Measurements from ENCODE around the gene ALG2. TPM values are rescaled to one million over a fixed set of nuclear protein-coding genes. Genes with fewer than 3 reads are reported as not detected.

Gene ALG2
- total RNA-seq, 3 donors from 2014 or later (not counting 1 experiment from before 2014, with no cell fraction given), result 17.3 to 23.2 (median 20.7) TPM

DNA sequence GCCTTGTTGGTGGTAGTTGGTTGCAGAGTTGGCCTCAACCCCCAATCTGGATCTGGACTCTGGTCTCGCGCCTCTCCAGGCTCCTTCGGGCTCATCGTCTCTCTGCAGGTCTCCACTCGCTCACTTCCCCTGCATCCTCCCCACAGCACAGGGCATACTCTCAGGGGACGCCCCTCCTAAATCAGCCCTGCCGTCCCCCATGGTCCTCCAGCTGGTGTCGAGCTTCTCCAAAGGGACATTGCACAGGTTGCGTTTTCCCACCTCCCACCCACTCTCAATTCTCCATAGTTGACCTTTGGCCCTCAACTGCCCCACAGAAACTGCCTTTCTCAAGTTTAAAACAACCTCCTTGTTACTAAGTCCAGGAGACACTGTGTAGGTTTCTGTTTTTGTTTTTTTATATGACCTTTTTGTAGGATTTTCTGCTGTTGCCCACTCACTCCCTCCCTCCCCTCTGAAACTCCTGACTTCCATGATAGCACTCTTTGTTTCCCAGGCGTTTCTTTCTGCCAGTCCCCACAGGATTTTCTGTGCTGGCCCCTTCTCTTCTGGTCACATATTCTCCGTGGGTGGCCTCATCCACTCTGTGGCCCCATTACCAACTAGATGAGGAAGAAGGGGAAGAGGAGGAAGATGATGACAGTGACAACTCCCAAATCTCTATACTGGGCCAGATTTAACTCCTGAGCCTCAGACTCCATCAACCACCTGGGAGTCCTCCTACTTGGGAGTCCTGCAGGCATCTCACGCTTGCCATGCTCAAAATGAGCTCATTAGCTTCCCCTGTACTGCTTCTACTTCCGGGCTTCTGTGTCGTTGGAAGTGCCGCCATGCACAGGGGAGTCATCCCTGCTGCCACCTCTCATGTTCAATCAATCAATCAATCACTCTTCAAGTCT lies 50.3 kb downstream of the ALG2 start:
- H3K4me1 Mint-ChIP-seq, result peaks cover 8 to 11% of the 10 kb centered on the region in 2 donors
- H3K27ac ChIP-seq (ENCODE audit: low read length), result no peak overlapping the region
- peaks cover 6% of the 10 kb centered on the region for H3K4me1 ChIP-seq (ENCODE audit: control insufficient read depth, insufficient read depth, low read length)
- 95% methylated on average over 14 of the region's 15 CpGs for WGBS (ENCODE audit: insufficient coverage)
- H3K9me3 Mint-ChIP-seq, result no peaks in the 10 kb centered on the region
- no peaks in the 10 kb centered on the region for H3K36me3 ChIP-seq (ENCODE audit: control insufficient read depth, insufficient read depth, low read length)
- DNase-seq, result no peak
- H3K27me3 ChIP-seq (ENCODE audit: control insufficient read depth, insufficient read depth, low read length), result no peaks in the 10 kb centered on the region
- no peak overlapping the region for H3K27ac Mint-ChIP-seq
- intact Hi-C loops (cut with micrococcal nuclease), result no loop called here
- H3K4me3 ChIP-seq (ENCODE audit: low read length), result no peak overlapping the region
- H3K27me3 Mint-ChIP-seq (ENCODE audit: low read depth in 2 of 2), result peaks cover 0 to 6% of the 10 kb centered on the region in 2 donors
- no peak for TF ChIP-seq CTCF (IDR thresholded peaks at IDR 0.05)
- no peaks in the 10 kb centered on the region for H3K36me3 Mint-ChIP-seq
- no peak for ATAC-seq
- H3K9me3 ChIP-seq (ENCODE audit: control insufficient read depth, insufficient read depth, low read length), result no peaks in the 10 kb centered on the region
- H3K4me3 Mint-ChIP-seq, result no peak overlapping the region

DNA sequence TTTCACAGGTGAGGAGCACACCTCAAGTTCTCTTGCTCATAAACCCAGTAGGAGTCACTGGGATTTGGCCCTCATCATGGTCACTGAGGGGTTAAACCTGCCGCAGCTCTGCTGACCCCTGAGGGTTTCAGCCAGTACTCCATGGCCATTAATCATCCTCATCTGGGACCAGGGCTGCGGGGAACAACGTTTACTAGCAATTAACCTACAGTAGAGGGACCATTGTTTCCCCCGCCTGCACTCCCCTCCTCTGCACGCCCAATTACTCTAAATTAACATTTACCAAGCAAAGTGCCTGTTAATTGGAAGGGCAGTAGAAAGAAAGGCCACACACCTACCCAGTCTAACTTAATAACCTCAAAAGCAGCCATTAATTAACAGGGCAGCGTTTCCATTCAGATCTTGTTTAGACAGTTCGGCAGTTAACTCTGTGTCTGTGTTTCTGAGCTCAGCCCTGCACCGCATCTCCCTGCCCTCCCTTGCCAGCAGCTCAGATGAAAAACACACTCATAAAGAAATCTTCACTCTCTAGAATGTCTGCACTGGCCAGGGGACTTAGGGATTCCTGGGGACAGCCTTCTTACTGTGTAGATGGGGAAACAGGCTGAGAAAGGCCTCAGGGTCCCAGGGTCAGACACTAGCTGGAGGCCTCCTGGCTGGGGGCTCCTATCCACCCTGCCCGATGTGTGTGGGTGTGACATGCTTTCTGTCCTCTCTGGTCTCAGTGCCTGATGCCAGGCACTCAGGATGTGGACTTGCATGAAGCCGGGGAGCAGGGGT lies 51.6 kb downstream of the ALG2 start:
- intact Hi-C loops (cut with micrococcal nuclease), result no loop called here
- Mint-ChIP-seq H3K4me1 (peaks cover 8 to 11% of the 10 kb centered on the region in 2 donors), H3K9me3 (no peaks in the 10 kb centered on the region), H3K4me3 (no peak overlapping the region), H3K36me3 (no peaks in the 10 kb centered on the region), H3K27me3 (ENCODE audit: low read depth in 2 of 2) (peaks cover 0 to 6% of the 10 kb centered on the region in 2 donors), H3K27ac (no peak overlapping the region)
- no peaks in the 10 kb centered on the region for H3K36me3 ChIP-seq (ENCODE audit: control insufficient read depth, insufficient read depth, low read length)
- no peak for DNase-seq
- no peak overlapping the region for H3K4me3 ChIP-seq (ENCODE audit: low read length)
- no peak for ATAC-seq
- peaks cover 6% of the 10 kb centered on the region for H3K4me1 ChIP-seq (ENCODE audit: control insufficient read depth, insufficient read depth, low read length)
- no peak overlapping the region for H3K27ac ChIP-seq (ENCODE audit: low read length)
- no peak for TF ChIP-seq CTCF (IDR thresholded peaks at IDR 0.05)
- no peaks in the 10 kb centered on the region for H3K27me3 ChIP-seq (ENCODE audit: control insufficient read depth, insufficient read depth, low read length)
- WGBS (ENCODE audit: insufficient coverage), result 88% methylated on average over 10 of the region's 10 CpGs
- H3K9me3 ChIP-seq (ENCODE audit: control insufficient read depth, insufficient read depth, low read length), result no peaks in the 10 kb centered on the region

- Mint-ChIP-seq H3K4me1 (peaks cover 8 to 11% of the 10 kb centered on the region in 2 donors), H3K36me3 (no peaks in the 10 kb centered on the region), H3K27me3 (ENCODE audit: low read depth in 2 of 2) (peaks cover 0 to 6% of the 10 kb centered on the region in 2 donors), H3K27ac (no peak overlapping the region), H3K9me3 (no peaks in the 10 kb centered on the region), H3K4me3 (no peak overlapping the region)
- no peaks in the 10 kb centered on the region for H3K9me3 ChIP-seq (ENCODE audit: control insufficient read depth, insufficient read depth, low read length)
- H3K4me3 ChIP-seq (ENCODE audit: low read length), result no peak overlapping the region
- no peak overlapping the region for H3K27ac ChIP-seq (ENCODE audit: low read length)
- ATAC-seq (no peak), DNase-seq (no peak)
- WGBS (ENCODE audit: insufficient coverage), result 84% methylated on average over 2 of the region's 2 CpGs
- peaks cover 6% of the 10 kb centered on the region for H3K4me1 ChIP-seq (ENCODE audit: control insufficient read depth, insufficient read depth, low read length)
- TF ChIP-seq CTCF (IDR thresholded peaks at IDR 0.05), result no peak
- H3K36me3 ChIP-seq (ENCODE audit: control insufficient read depth, insufficient read depth, low read length), result no peaks in the 10 kb centered on the region
- no peaks in the 10 kb centered on the region for H3K27me3 ChIP-seq (ENCODE audit: control insufficient read depth, insufficient read depth, low read length)
- intact Hi-C loops (cut with micrococcal nuclease), result no loop called here
Observed at GRCh38 chr9:99169086-99169485, 52.7 kb downstream of the ALG2 start.

Measured in natural killer cell (primary cell).